Measurements from ENCODE around the gene GP2.

- TF ChIP-seq CTCF (optimal IDR thresholded peaks at IDR 0.05 in 1 of 3, IDR thresholded peaks at IDR 0.05 in 1 of 3, conservative IDR thresholded peaks at IDR 0.05 in 1 of 3; ENCODE audit: extremely low read depth in 1 of 3, insufficient read depth in 2 of 3, low read length in 3 of 3) (no peak), EZH2 (IDR thresholded peaks at IDR 0.05; ENCODE audit: low read length) (no peak)
Observed at GRCh38 chr16:20353379-20353778, 26.1 kb upstream of the GP2 start.

All from keratinocyte (primary cell).